ENCODE data around the gene BAAT.

Gene BAAT

DNA sequence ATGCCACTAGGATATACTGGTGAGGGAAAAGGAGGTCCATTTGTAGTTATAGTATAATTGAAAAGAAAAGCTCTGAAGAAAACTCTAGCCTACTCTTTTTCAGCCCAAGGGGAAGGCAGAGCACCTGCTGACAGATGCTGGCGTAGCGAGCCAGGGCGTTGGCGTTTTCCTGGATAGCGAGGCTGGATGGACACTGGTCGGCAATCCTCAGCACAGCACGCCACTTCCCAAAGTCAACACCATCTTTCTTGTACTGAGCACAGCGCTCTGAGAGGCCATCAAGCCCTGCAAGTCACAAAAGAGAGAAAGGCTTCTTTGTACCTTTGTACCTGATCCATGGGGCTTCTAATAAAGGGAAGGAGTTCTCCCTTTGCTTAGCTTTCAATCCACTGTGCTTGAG lies 42.6 kb upstream of the BAAT start:
- TF ChIP-seq, protein P1, sequence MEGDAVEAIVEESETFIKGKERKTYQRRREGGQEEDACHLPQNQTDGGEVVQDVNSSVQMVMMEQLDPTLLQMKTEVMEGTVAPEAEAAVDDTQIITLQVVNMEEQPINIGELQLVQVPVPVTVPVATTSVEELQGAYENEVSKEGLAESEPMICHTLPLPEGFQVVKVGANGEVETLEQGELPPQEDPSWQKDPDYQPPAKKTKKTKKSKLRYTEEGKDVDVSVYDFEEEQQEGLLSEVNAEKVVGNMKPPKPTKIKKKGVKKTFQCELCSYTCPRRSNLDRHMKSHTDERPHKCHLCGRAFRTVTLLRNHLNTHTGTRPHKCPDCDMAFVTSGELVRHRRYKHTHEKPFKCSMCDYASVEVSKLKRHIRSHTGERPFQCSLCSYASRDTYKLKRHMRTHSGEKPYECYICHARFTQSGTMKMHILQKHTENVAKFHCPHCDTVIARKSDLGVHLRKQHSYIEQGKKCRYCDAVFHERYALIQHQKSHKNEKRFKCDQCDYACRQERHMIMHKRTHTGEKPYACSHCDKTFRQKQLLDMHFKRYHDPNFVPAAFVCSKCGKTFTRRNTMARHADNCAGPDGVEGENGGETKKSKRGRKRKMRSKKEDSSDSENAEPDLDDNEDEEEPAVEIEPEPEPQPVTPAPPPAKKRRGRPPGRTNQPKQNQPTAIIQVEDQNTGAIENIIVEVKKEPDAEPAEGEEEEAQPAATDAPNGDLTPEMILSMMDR (IDR thresholded peaks at IDR 0.05; ENCODE audit: control extremely low read depth, extremely low read depth, low read depth, missing control alignments): no peak
- no peak for DNase-seq (ENCODE audit: extremely low spot score)
- ChIA-PET CTCF (interaction anchor here (1.2 to 2.5 kb wide), 4 partner anchors 10 to 102 kb away, joined by 3 to 14 read pairs (median 6); no protein-coding TSS in a partner anchor), POLR2A (no interaction called here)

DNA sequence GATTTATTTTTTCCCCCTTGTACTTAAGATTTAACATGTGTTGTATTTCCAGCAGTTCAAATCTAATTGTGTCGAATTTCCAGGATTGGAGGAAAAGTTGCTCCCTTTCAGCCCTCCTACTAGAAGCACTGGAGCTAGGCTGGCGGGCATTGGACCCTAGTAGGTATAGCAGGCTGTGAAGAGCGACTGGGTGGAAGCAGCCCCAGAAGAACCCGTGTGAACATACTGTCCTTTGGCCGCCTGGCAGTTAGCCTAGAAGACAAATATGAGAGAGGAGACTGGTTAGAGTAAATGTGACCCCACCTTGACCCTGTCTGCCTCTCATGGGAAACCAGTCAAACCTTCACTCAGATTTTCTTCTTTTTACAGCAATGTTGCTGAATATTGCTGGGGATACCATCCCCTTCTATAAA lies 36.9 kb upstream of the BAAT start:
- CTCF ChIA-PET: interaction anchor here (0.9 to 1.2 kb wide), 2 partner anchors 19 to 20 kb away, joined by 3 to 4 read pairs; no protein-coding TSS in a partner anchor
- POLR2A ChIA-PET: no interaction called here
- DNase-seq (ENCODE audit: extremely low spot score): no peak
- TF ChIP-seq, protein P1 (IDR thresholded peaks at IDR 0.05; ENCODE audit: control extremely low read depth, extremely low read depth, low read depth, missing control alignments): no peak

DNA sequence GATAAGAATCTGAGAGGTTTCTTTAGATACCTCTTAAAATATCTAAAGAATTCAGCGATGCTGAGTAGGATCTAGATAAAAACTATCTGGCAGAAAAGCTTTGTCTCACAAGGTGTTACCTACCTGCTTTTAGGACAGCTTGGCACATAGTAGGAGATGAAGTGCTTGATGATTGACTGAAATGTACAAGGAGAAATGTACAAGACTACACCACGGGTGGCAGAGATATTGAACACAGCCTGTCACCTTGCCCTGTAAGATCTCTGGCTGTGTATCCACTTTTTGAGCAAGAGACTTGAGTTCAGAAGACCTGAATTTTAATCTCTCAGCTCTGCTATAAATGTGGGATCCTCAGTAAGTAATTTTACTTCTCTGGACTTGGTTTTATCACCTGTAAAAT lies 35.1 kb upstream of the BAAT start:
- ChIA-PET CTCF (interaction anchor here (1.2 kb wide), 1 partner anchor 110 kb away, joined by 3 read pairs; no protein-coding TSS in a partner anchor), POLR2A (no interaction called here)
- DNase-seq (ENCODE audit: extremely low spot score): no peak

DNA sequence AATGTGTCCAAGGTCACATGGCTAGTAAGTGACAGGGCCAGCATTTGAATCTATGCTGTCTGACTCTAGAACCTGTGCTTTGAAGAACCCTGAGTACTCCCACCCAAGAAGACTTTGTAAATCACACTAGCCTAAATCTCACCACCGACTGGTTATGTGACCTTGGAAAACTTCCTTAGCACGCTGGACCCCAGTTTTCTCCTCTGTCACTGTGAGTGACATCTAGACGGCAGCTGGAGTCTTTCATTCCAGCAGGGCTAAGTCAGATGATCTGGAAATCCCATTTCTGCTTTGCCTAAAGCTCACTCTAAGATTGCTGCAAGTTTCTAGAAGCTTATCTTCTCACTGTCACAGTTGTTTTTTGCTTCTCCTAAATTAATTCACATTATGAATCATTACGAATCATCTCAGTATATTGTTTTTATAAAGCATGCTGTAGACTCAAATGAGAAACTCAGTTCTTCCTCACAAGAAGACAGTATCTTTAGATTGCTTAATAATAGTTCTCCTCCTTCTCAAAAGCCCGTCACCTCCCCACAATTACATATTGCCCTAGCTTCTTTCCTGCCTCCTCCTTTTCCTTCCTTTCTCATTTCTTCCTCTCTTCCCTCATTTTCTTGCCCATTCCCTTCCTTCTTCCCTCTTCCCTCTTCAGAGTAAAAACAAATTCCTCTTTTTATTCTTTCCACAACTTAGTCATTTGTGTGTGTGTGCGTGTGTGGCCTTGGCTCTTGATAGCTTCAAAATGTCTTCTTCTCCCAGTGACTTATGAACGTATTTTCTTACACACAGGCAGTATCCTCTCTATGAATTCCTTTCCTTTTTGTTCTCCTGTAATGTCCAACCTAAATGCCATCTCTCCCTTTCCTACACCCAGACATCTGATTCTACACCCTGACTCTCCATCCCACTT lies 34.0 kb upstream of the BAAT start:
- CTCF ChIA-PET: interaction anchor here (0.9 to 1.2 kb wide), 3 partner anchors 40 to 111 kb away, joined by 3 to 5 read pairs (median 3); no protein-coding TSS in a partner anchor
- POLR2A ChIA-PET: no interaction called here
- DNase-seq (ENCODE audit: extremely low spot score): no peak
- TF ChIP-seq, protein P1 (IDR thresholded peaks at IDR 0.05; ENCODE audit: control extremely low read depth, extremely low read depth, low read depth, missing control alignments): no peak

More for the DNA sequence above, 35.1 kb upstream of the BAAT start:
- TF ChIP-seq, protein P1 (IDR thresholded peaks at IDR 0.05; ENCODE audit: control extremely low read depth, extremely low read depth, low read depth, missing control alignments): no peak

DNA sequence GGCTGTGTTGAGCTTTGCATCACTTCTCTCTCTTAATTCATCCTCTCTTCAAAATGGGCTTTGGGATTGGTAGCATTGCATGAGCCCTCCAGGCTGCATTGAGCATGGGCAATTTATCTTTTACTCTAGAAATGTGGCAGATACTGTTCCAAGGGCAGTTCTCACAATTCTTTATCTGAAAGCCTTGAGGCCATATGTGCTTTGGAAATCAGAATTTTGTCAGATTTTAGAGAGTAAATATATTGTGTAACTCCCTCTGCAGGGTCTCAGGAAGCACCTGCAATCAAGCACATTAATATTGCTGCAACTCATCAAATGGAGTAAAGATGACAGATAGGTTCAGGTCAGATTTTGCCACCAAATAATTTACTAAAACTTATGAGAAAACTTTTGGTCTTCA lies 33.2 kb upstream of the BAAT start:
- TF ChIP-seq, protein P1 (IDR thresholded peaks at IDR 0.05; ENCODE audit: control extremely low read depth, extremely low read depth, low read depth, missing control alignments): no peak
- CTCF ChIA-PET: no interaction called here
- POLR2A ChIA-PET: no interaction called here
- DNase-seq (ENCODE audit: extremely low spot score): no peak

DNA sequence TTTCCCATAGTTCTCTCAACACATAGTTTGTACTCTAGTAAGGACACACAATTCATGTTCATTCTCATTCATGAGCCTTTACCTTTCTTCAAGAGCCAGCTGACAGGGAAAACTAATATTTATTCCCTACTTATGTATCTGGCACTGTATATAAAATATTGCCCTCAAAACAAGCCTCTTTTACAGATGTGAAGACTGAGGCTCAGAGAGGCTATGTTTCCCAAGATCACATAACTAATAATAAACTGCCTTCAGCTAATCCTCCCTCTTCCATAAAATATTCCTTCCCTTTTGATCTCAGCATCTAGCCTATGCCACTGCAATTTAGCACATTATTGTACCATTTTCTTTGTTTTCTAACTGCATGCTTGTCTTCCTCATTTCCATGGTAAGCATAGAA lies 32.6 kb upstream of the BAAT start:
- CTCF ChIA-PET: no interaction called here
- TF ChIP-seq, protein P1 (IDR thresholded peaks at IDR 0.05; ENCODE audit: control extremely low read depth, extremely low read depth, low read depth, missing control alignments): no peak
- POLR2A ChIA-PET: no interaction called here
- DNase-seq (ENCODE audit: extremely low spot score): no peak

All from GM10248 (cell line).